HEK293T (cell line): ENCODE results near the gene SCLT1.
"Not testable (repeated sequence)": the region's sequence is repeated elsewhere in the genome, so short reads cannot be mapped to it uniquely, and the experiment has no call there.

Source experiments
- CTCF ChIA-PET: fragments of 350-600 bp; formaldehyde crosslinking; extraction: SDS; loops from one replicate; lab custom pipeline; 2021; ENCODE audit warnings: antibody characterized with exemption, inconsistent platforms; lab: Yijun Ruan, JAX
- POLR2A ChIA-PET: fragments of 350-600 bp; formaldehyde crosslinking; extraction: SDS; loops from one replicate; lab custom pipeline; 2020; ENCODE audit warnings: antibody characterized with exemption, inconsistent platforms; lab: Yijun Ruan, JAX
- DNase-seq: peaks from one replicate; pipeline ENCODE4 v3.0.0; 2012; ENCODE audit warnings: mixed read lengths; ENCODE audit errors: extremely low spot score
- ARNT ChIP-seq: fragments of 450-650 bp; IDR thresholded peaks from 2 replicates; pipeline ENCODE4 v1.6.1; 2017; ENCODE audit warnings: mild to moderate bottlenecking
- BHLHE40 ChIP-seq: fragments of 450-650 bp; IDR thresholded peaks from 2 replicates; pipeline ENCODE4 v1.6.1; 2016; ENCODE audit warnings: mild to moderate bottlenecking, moderate library complexity, borderline replicate concordance
- CTBP1 ChIP-seq: fragments of 450-650 bp; IDR thresholded peaks from 2 replicates; pipeline ENCODE4 v1.6.1; 2016; ENCODE audit warnings: borderline replicate concordance
- ELF4 ChIP-seq: fragments of 450-650 bp; IDR thresholded peaks from 2 replicates; pipeline ENCODE4 v1.6.1; 2017; ENCODE audit warnings: antibody characterized with exemption
- FOXA1 ChIP-seq: fragments of 450-650 bp; IDR thresholded peaks from 2 replicates; pipeline ENCODE4 v1.6.1; 2016; ENCODE audit warnings: mild to moderate bottlenecking
- FOXK2 ChIP-seq: fragments of 450-650 bp; IDR thresholded peaks from 2 replicates; pipeline ENCODE4 v1.6.1; 2016; ENCODE audit warnings: mild to moderate bottlenecking
- FOXM1 ChIP-seq: fragments of 450-650 bp; IDR thresholded peaks from 2 replicates; pipeline ENCODE4 v1.6.1; 2017; ENCODE audit warnings: mild to moderate bottlenecking, borderline replicate concordance
- HDGF ChIP-seq: fragments of 450-650 bp; IDR thresholded peaks from 2 replicates; pipeline ENCODE4 v1.6.1; 2017; ENCODE audit warnings: antibody characterized with exemption, borderline replicate concordance
- L3MBTL2 ChIP-seq: fragments of 450-650 bp; conservative IDR thresholded peaks from 2 replicates; pipeline ENCODE4 v1.6.1; 2016; ENCODE audit warnings: mild to moderate bottlenecking
- LEF1 ChIP-seq: fragments of 450-650 bp; IDR thresholded peaks from 2 replicates; pipeline ENCODE4 v1.6.1; 2017; ENCODE audit warnings: mild to moderate bottlenecking, borderline replicate concordance
- NFRKB ChIP-seq: fragments of 450-650 bp; IDR thresholded peaks from 2 replicates; pipeline ENCODE4 v1.6.1; 2016; ENCODE audit warnings: mild to moderate bottlenecking, moderate library complexity
- SP1 ChIP-seq: fragments of 450-650 bp; IDR thresholded peaks from 2 replicates; pipeline ENCODE4 v1.6.1; 2017
- SUZ12 ChIP-seq: fragments of 450-650 bp; IDR thresholded peaks from 2 replicates; pipeline ENCODE4 v1.6.1; 2016; ENCODE audit warnings: mild to moderate bottlenecking
- TARDBP ChIP-seq: fragments of 450-650 bp; IDR thresholded peaks from 2 replicates; pipeline ENCODE4 v1.6.1; 2016
- ZNF384 ChIP-seq: fragments of 450-650 bp; IDR thresholded peaks from 2 replicates; pipeline ENCODE4 v1.6.1; 2016
- TF ChIP-seq, protein P1 (sequence below): fragments of 450-650 bp; IDR thresholded peaks from 2 replicates; pipeline ENCODE4 v1.6.1; 2016

The SCLT1 gene

GRCh38 chr4:129129143-129129542, 35.8 kb upstream of the SCLT1 start:
- CTCF ChIA-PET, result interaction anchor here (0.6 kb wide), 1 partner anchor 8 kb away, joined by 3 read pairs; no protein-coding TSS in a partner anchor
- no peak for DNase-seq
- TF ChIP-seq TARDBP (no peak), ARNT (no peak), FOXA1 (no peak), HDGF (no peak), BHLHE40 (no peak), SUZ12 (no peak), ELF4 (no peak), SP1 (no peak), LEF1 (no peak), FOXK2 (no peak), ZNF384 (no peak), NFRKB (no peak), L3MBTL2 (no peak), FOXM1 (no peak), CTBP1 (no peak)
- TF ChIP-seq, protein P1, sequence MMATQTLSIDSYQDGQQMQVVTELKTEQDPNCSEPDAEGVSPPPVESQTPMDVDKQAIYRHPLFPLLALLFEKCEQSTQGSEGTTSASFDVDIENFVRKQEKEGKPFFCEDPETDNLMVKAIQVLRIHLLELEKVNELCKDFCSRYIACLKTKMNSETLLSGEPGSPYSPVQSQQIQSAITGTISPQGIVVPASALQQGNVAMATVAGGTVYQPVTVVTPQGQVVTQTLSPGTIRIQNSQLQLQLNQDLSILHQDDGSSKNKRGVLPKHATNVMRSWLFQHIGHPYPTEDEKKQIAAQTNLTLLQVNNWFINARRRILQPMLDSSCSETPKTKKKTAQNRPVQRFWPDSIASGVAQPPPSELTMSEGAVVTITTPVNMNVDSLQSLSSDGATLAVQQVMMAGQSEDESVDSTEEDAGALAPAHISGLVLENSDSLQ, result no peak
- POLR2A ChIA-PET, result no interaction called here

DNA sequence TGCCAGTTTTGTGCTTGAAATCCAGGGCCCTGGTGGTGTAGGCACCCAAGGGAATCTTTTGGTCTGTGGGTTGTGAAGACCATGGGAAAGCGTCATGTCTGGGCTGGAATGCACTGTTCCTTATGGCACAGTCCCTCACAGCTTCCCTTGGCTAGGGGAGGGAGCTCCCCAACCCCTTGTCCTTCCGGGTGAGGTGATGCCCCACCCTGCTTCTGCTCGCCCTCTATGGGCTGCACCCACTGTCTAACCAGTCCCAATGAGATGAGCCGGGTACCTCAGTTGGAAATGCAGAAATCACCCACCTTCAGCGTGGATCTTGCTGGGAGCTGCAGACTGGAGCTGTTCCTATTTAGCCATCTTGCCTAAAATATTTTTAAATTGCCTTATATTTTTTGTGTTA, 33.3 kb upstream of the SCLT1 start:
- DNase-seq, CTCF ChIA-PET: not testable (repeated sequence)
- POLR2A ChIA-PET, result interaction anchor here (1.3 kb wide), 1 partner anchor 33 kb away, joined by 4 read pairs; the partner anchor contains the start of gene SCLT1

- TF ChIP-seq TARDBP, result no peak
- no peak for TF ChIP-seq SP1
- no peak for TF ChIP-seq FOXK2
- no peak for TF ChIP-seq LEF1
- TF ChIP-seq ELF4, result no peak
- TF ChIP-seq CTBP1, result no peak
- TF ChIP-seq ZNF384, result no peak
- TF ChIP-seq SUZ12, result no peak
- no peak for TF ChIP-seq ARNT
- TF ChIP-seq FOXA1, result no peak
- TF ChIP-seq HDGF, result no peak
- no peak for TF ChIP-seq BHLHE40
- TF ChIP-seq NFRKB, result no peak
- CTCF ChIA-PET, result no interaction called here
- no peak for DNase-seq
- POLR2A ChIA-PET, result no interaction called here
Observed at GRCh38 chr4:129117705-129118104, 24.4 kb upstream of the SCLT1 start.

GRCh38 chr4:129113919-129114318, 20.6 kb upstream of the SCLT1 start:
- TF ChIP-seq ZNF384 (no peak), LEF1 (no peak), SUZ12 (no peak)
- DNase-seq, result no peak
- ChIA-PET POLR2A (no interaction called here), CTCF (no interaction called here)

- TF ChIP-seq CTBP1 (no peak), ARNT (no peak), SUZ12 (no peak), FOXA1 (no peak), NFRKB (no peak), FOXM1 (no peak), L3MBTL2 (no peak), LEF1 (no peak), SP1 (no peak), BHLHE40 (no peak), ZNF384 (no peak), FOXK2 (no peak), HDGF (no peak)
- TF ChIP-seq, protein P1, result no peak
- ChIA-PET POLR2A (no interaction called here), CTCF (no interaction called here)
- no peak for DNase-seq
Observed at GRCh38 chr4:129113434-129113833, 20.1 kb upstream of the SCLT1 start.

DNA sequence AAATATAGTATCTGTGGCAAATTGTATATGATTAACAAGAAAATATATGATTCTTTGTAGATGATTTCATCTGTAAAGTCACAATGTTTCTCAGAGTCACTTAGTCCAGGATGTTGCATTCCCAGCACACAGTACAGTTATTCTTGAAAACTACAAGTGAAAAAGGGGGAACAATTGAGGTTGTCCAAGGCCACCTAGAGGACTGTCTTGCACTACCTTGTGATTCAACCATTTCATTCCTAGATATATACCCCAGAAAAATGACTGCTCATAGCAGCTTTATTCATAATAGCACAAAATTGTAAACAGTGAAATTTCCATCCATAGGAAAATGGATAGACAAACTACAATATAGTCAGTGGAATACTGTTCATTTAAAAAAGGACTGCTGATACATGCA, 18.6 kb upstream of the SCLT1 start:
- TF ChIP-seq FOXA1, result no peak

DNA sequence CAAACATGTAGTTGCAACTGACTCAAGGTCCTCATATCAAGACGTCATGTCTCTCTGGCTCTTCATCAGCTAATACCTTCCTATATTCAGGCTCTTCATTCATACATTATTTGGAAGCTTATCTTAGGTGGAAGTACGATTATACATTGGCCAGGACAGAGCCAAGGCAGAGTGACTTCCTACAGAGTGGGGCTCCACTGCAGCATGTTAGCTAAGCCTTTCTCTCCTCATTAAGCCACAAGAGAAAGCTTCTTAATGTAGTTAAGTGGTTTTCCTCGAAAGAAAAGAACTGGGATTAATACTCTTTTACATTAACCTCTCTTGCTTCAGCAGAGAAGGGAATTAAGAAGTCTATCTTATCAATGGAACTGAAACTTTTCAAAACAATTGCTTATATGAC, 17.6 kb upstream of the SCLT1 start:
- CTCF ChIA-PET, result no interaction called here
- no peak for DNase-seq
- no peak for TF ChIP-seq SP1
- POLR2A ChIA-PET, result interaction anchor here (0.6 kb wide), 1 partner anchor 15 kb away, joined by 3 read pairs; the partner anchor contains the start of gene C4orf33

More for the DNA sequence above, 18.6 kb upstream of the SCLT1 start:
- CTCF ChIA-PET, result no interaction called here
- POLR2A ChIA-PET, result no interaction called here
- DNase-seq, result no peak

GRCh38 chr4:129109965-129110824, 16.9 kb upstream of the SCLT1 start:
- no peak for TF ChIP-seq HDGF
- no peak for TF ChIP-seq NFRKB
- no peak for TF ChIP-seq ELF4
- no peak for TF ChIP-seq SUZ12
- no peak for TF ChIP-seq ARNT
- no peak for TF ChIP-seq TARDBP
- ChIA-PET CTCF (no interaction called here), POLR2A (interaction anchor here (0.6 to 1.1 kb wide), 2 partner anchors 14 to 17 kb away, joined by 3 to 4 read pairs; partner anchors contain the start of genes C4orf33 and SCLT1)
- no peak for DNase-seq
